ENCODE results near the gene LUC7L2. TPM values are rescaled to one million over a fixed set of nuclear protein-coding genes. Genes with fewer than 3 reads are reported as not detected.
"Not testable (repeated sequence)": the region's sequence is repeated elsewhere in the genome, so short reads cannot be mapped to it uniquely, and the experiment has no call there.

Gene LUC7L2
- total RNA-seq, 1 donor from 2014 or later: 94.7 TPM

GRCh38 chr7:139457153-139457946 is 97.7 kb downstream of the LUC7L2 start:
- peaks cover 10% of the 10 kb centered on the region for H3K27me3 Mint-ChIP-seq
- H3K4me1 Mint-ChIP-seq (ENCODE audit: low read depth): peaks cover 5% of the 10 kb centered on the region
- no peaks in the 10 kb centered on the region for H3K9me3 Mint-ChIP-seq (ENCODE audit: low read depth)
- TF ChIP-seq CTCF (IDR thresholded peaks at IDR 0.05; ENCODE audit: unreplicated experiment): no peak
- H3K4me3 Mint-ChIP-seq (ENCODE audit: low read depth): no peak overlapping the region
- H3K36me3 Mint-ChIP-seq (ENCODE audit: insufficient read depth): no peaks in the 10 kb centered on the region
- no peak overlapping the region for H3K27ac Mint-ChIP-seq
- DNase-seq (ENCODE audit: low spot score, unreplicated experiment): no peak

GRCh38 chr7:139463421-139463820 is 103.7 kb downstream of the LUC7L2 start:
- DNase-seq (ENCODE audit: low spot score, unreplicated experiment); H3K4me3 Mint-ChIP-seq (ENCODE audit: low read depth); H3K27ac Mint-ChIP-seq; H3K9me3 Mint-ChIP-seq (ENCODE audit: low read depth); H3K36me3 Mint-ChIP-seq (ENCODE audit: insufficient read depth): not testable (repeated sequence)
- Mint-ChIP-seq H3K27me3 (peaks cover 23% of the 10 kb centered on the region), H3K4me1 (ENCODE audit: low read depth) (peaks cover 14% of the 10 kb centered on the region)

- Mint-ChIP-seq H3K27me3 (peaks cover 23% of the 10 kb centered on the region), H3K4me1 (ENCODE audit: low read depth) (peaks cover 17% of the 10 kb centered on the region)
- not testable (repeated sequence) for H3K27ac Mint-ChIP-seq; DNase-seq (ENCODE audit: low spot score, unreplicated experiment); H3K4me3 Mint-ChIP-seq (ENCODE audit: low read depth); H3K9me3 Mint-ChIP-seq (ENCODE audit: low read depth); H3K36me3 Mint-ChIP-seq (ENCODE audit: insufficient read depth)
These were observed 104.8 kb downstream of the LUC7L2 start for GRCh38 chr7:139464511-139464910.

GRCh38 chr7:139465072-139465471 is 105.4 kb downstream of the LUC7L2 start:
- not testable (repeated sequence) for H3K27ac Mint-ChIP-seq; H3K36me3 Mint-ChIP-seq (ENCODE audit: insufficient read depth); H3K9me3 Mint-ChIP-seq (ENCODE audit: low read depth); DNase-seq (ENCODE audit: low spot score, unreplicated experiment); H3K4me3 Mint-ChIP-seq (ENCODE audit: low read depth)
- peaks cover 17% of the 10 kb centered on the region for H3K4me1 Mint-ChIP-seq (ENCODE audit: low read depth)
- peaks cover 25% of the 10 kb centered on the region for H3K27me3 Mint-ChIP-seq

GRCh38 chr7:139467729-139468128 is 108.0 kb downstream of the LUC7L2 start:
- peaks cover 11% of the 10 kb centered on the region for H3K27me3 Mint-ChIP-seq
- not testable (repeated sequence) for H3K4me3 Mint-ChIP-seq (ENCODE audit: low read depth); H3K36me3 Mint-ChIP-seq (ENCODE audit: insufficient read depth); H3K9me3 Mint-ChIP-seq (ENCODE audit: low read depth); H3K27ac Mint-ChIP-seq; DNase-seq (ENCODE audit: low spot score, unreplicated experiment)
- H3K4me1 Mint-ChIP-seq (ENCODE audit: low read depth): peaks cover 13% of the 10 kb centered on the region

GRCh38 chr7:139468281-139468680 is 108.6 kb downstream of the LUC7L2 start:
- not testable (repeated sequence) for H3K36me3 Mint-ChIP-seq (ENCODE audit: insufficient read depth); H3K9me3 Mint-ChIP-seq (ENCODE audit: low read depth); H3K4me3 Mint-ChIP-seq (ENCODE audit: low read depth); DNase-seq (ENCODE audit: low spot score, unreplicated experiment); H3K27me3 Mint-ChIP-seq
- H3K27ac Mint-ChIP-seq: peak overlapping the region; percentile 39
- peaks cover 13% of the 10 kb centered on the region for H3K4me1 Mint-ChIP-seq (ENCODE audit: low read depth)

GRCh38 chr7:139471740-139472353 is 112.2 kb downstream of the LUC7L2 start:
- Mint-ChIP-seq H3K27ac (no peak overlapping the region), H3K4me1 (ENCODE audit: low read depth) (peaks cover 13% of the 10 kb centered on the region), H3K4me3 (ENCODE audit: low read depth) (no peak overlapping the region), H3K36me3 (ENCODE audit: insufficient read depth) (peaks cover 5% of the 10 kb centered on the region), H3K27me3 (peaks cover 2% of the 10 kb centered on the region), H3K9me3 (ENCODE audit: low read depth) (peaks cover 5% of the 10 kb centered on the region)
- DNase-seq (ENCODE audit: low spot score, unreplicated experiment): no peak
- TF ChIP-seq CTCF (IDR thresholded peaks at IDR 0.05; ENCODE audit: unreplicated experiment): no peak

Other genes starting within 250 kb of the LUC7L2 start
- 45.2 and 51.5 TPM in 2 replicates for gene UBN2, start 128.7 kb upstream of the LUC7L2 start, total RNA-seq
- gene FMC1, start 18.6 kb upstream of the LUC7L2 start, total RNA-seq: 17.9 and 18.6 TPM in 2 replicates
- 0.29 and 0.36 TPM in 2 replicates for gene KLRG2, start 123.8 kb downstream of the LUC7L2 start, total RNA-seq
- 0.22 TPM in 1 of 2 replicates, not detected in the other for gene CLEC2L, start 163.8 kb downstream of the LUC7L2 start, total RNA-seq

Data from progenitor cell of endocrine pancreas (in vitro differentiated cells).